Measurements from ENCODE around the gene ST3GAL5.

DNA sequence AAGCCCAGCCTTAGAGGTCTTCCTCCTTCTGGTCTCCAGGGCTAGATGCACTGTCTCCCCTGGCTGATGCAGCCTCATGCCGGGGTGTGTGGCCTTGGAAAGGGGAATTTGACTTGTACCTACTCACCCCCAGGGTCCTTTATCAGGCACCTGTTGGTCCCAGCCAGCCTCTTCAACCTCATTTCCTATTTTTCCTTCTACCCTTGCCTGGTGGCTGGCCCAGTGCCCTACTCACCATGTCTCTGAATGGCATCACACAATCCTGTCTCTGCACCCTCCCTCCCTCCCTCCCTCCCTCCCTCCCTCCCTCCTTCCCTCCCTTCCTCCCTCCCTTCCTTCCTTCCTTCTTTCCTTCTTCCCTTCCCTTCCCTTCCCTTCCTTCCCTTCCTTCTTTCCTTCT, 17.1 kb upstream of the ST3GAL5 start:
- no peak for TF ChIP-seq POLR2A (IDR thresholded peaks at IDR 0.05)
- TF ChIP-seq, protein P1, sequence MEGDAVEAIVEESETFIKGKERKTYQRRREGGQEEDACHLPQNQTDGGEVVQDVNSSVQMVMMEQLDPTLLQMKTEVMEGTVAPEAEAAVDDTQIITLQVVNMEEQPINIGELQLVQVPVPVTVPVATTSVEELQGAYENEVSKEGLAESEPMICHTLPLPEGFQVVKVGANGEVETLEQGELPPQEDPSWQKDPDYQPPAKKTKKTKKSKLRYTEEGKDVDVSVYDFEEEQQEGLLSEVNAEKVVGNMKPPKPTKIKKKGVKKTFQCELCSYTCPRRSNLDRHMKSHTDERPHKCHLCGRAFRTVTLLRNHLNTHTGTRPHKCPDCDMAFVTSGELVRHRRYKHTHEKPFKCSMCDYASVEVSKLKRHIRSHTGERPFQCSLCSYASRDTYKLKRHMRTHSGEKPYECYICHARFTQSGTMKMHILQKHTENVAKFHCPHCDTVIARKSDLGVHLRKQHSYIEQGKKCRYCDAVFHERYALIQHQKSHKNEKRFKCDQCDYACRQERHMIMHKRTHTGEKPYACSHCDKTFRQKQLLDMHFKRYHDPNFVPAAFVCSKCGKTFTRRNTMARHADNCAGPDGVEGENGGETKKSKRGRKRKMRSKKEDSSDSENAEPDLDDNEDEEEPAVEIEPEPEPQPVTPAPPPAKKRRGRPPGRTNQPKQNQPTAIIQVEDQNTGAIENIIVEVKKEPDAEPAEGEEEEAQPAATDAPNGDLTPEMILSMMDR (IDR thresholded peaks at IDR 0.05 in 4 of 5, conservative IDR thresholded peaks at IDR 0.05 in 1 of 5): no peak
